Heart left ventricle (tissue), 16 donors: ENCODE data around the gene SMPD3. TPM values are rescaled to one million over a fixed set of nuclear protein-coding genes. Genes with fewer than 3 reads are reported as not detected.
A peak's percentile ranks its signal among the peaks of the same experiment; 100 is the strongest.

ENCODE experiments used
- ATAC-seq, 4 donors: fragments of 200-7000 bp; cut with Tn5 transposase; one replicate each; pipeline ENCODE4 v1.9.1; 2020 to 2022; ENCODE audit warnings: moderate library complexity in 4 of 4, mild to moderate bottlenecking in 3 of 4, moderate number of reproducible peaks in 1 of 4
- DNase-seq, 5 donors: peaks; one replicate each; pipeline ENCODE4 v3.0.0-alpha.2; 2020
- H3K27ac ChIP-seq, 12 donors: fragments of 200-600 bp; sonication (generic) in 4 of 12; one replicate each; pipeline versions ENCODE4 v1.5.0 to v1.8.0; 2016 to 2022; ENCODE audit warnings: mild to moderate bottlenecking in 2 of 12
- H3K27me3 ChIP-seq, 9 donors: fragments of 200-600 bp; sonication (generic) in 2 of 9; one replicate each; pipeline versions ENCODE4 v1.5.1 to v1.8.0; 2016 to 2022; ENCODE audit warnings: mild to moderate bottlenecking in 3 of 9
- H3K36me3 ChIP-seq, 9 donors: fragments of 200-600 bp; sonication (generic) in 2 of 9; one replicate each; pipeline versions ENCODE4 v1.5.0 to v1.8.0; 2018 to 2022; ENCODE audit warnings: mild to moderate bottlenecking in 2 of 9
- H3K4me1 ChIP-seq, 12 donors: fragments of 200-600 bp; sonication (generic) in 4 of 12; one replicate each; pipeline versions ENCODE4 v1.5.0 to v1.8.0; 2016 to 2022; ENCODE audit warnings: mild to moderate bottlenecking in 3 of 12
- H3K4me3 ChIP-seq, 12 donors: fragments of 200-600 bp; sonication (generic) in 4 of 12; one replicate each; pipeline versions ENCODE4 v1.5.0 to v1.8.0; 2017 to 2022; ENCODE audit warnings: mild to moderate bottlenecking in 9 of 12, moderate library complexity in 4 of 12
- H3K9me3 ChIP-seq, 12 donors: fragments of 200-600 bp; sonication (generic) in 4 of 12; one replicate each; pipeline versions ENCODE4 v1.5.0 to v1.8.0; 2016 to 2022; ENCODE audit warnings: mild to moderate bottlenecking in 1 of 12
- CTCF ChIP-seq, 12 donors: fragments of 200-600 bp; sonication (generic) in 4 of 12; IDR thresholded peaks; one replicate each; pipeline versions ENCODE4 v1.5.0 to v1.8.0; 2018 to 2022; ENCODE audit warnings: antibody characterized with exemption in 12 of 12, mild to moderate bottlenecking in 5 of 12
- POLR2A ChIP-seq, 2 donors: fragments of 450-650 bp; IDR thresholded peaks; one replicate each; pipeline ENCODE4 v1.6.1; 2017; ENCODE audit warnings: antibody characterized with exemption in 2 of 2, mild to moderate bottlenecking in 2 of 2, moderate library complexity in 2 of 2
- WGBS, 4 donors: extraction: QIAGEN DNeasy Blood & Tissue Kit in 2 of 4; methylation state at CpG; one replicate each; pipeline versions ENCODE4 v1.1.5 to v1.1.7; 2013 to 2018; 5-methylcytosine and 5-hydroxymethylcytosine counted together
- intact Hi-C, 10 donors: fragments of 100-400 bp; cut with DNase I; formaldehyde crosslinking; loops; one replicate each; pipeline versions ENCODE4 v1.11.1 to v1.14.2; 2022
- polyA plus RNA-seq, 2 donors: library from polyadenylated mRNA; stranded (reverse); fragments of 200-250 nt; gene quantifications; one replicate each; pipeline ENCODE4 v1.2.3, GENCODE V29; 2013
- total RNA-seq, 9 donors: library from RNA; depleted of rRNA in 2 of 9; stranded (reverse); fragments of >200 nt in 2 of 9; fragmentation: NEBNext Ultra II Directional in 3 of 9; extraction: Animal tissue kit (Norgen Biotek cat#: 25700) in 3 of 9; gene quantifications; one replicate each; pipeline versions ENCODE4 v1.1.0 to v1.2.4, GENCODE V29; 2016 to 2023
- donor health status: ischemic (EF 13 %, LVEDD 7.1; RV severe dilation, severe dysfunction).
- donor health status: healthy with polysubstance abuse.
- donor health status: DM: no; HTN: yes; CAD: no.
- donor health status: DM: no; HTN: no; CAD: no.
- donor health status: ischemic (EF 25% LVEDD 6.9; RV normal size, moderate dysfunction).
- donor health status: ischemic (EF 25% LVEDD 5.7; RV mildly dilated, moderate dysfunction).
- donor health status: healthy.
- donor health status: DM: yes; HTN: yes; CAD: no.
- donor health status: ischemic (EF 35%, LVEDD 5.7; RV mildly dilated, moderate dysfunction).
- donor health status: nonischemic (EF 11% LVEDD 7.7; RV severe dilation, severe dysfunction).
- donor health status: DM: yes; HTN: yes; CAD: no.
- donor health status: PGD.
- donor health status: ischemic (EF 29% LVEDD 5.4; RV normal size, mild dysfunction).
- donor health status: nonischemic (EF 23%, LVEDD 6.1; RV moderate dilation, normal function).

SMPD3 gene
- total and polyA plus RNA-seq, 11 donors = 0.07 to 14.4 (median 0.17) TPM; not detected in 3

- TF ChIP-seq POLR2A (IDR thresholded peaks at IDR 0.05) = no peak
- no peak for TF ChIP-seq CTCF (IDR thresholded peaks at IDR 0.05)
- Histone ChIP-seq H3K36me3 (no peaks in the 10 kb centered on the region), H3K27ac (no peak overlapping the region), H3K27me3 (no peaks in the 10 kb centered on the region), H3K4me3 (no peak overlapping the region), H3K9me3 (no peaks in the 10 kb centered on the region), H3K4me1 (no peaks in the 10 kb centered on the region)
- ATAC-seq = peak in 2 of 4 donors; percentile 26 to 67
- 69 to 74% (median 73%) methylated on average over 4 of the region's 4 CpGs for WGBS, 4 donors
- intact Hi-C loops = no loop called here
- no peak for DNase-seq
These were observed 19.0 kb downstream of the SMPD3 start for GRCh38 chr16:68429076-68429854.

GRCh38 chr16:68427649-68428303 lies 20.5 kb downstream of the SMPD3 start:
- H3K4me3 ChIP-seq = no peak overlapping the region
- no peak overlapping the region for H3K27ac ChIP-seq
- H3K27me3 ChIP-seq = no peaks in the 10 kb centered on the region
- ATAC-seq = no peak
- H3K9me3 ChIP-seq = no peaks in the 10 kb centered on the region
- H3K4me1 ChIP-seq = no peaks in the 10 kb centered on the region
- H3K36me3 ChIP-seq = no peaks in the 10 kb centered on the region
- TF ChIP-seq POLR2A (IDR thresholded peaks at IDR 0.05) (no peak), CTCF (IDR thresholded peaks at IDR 0.05) (no peak)
- WGBS, 4 donors = 79 to 87% (median 84%) methylated on average over 5 of the region's 5 CpGs
- DNase-seq = no peak
- intact Hi-C loops = no loop called here

GRCh38 chr16:68426347-68426652 lies 22.0 kb downstream of the SMPD3 start:
- no peaks in the 10 kb centered on the region for H3K9me3 ChIP-seq
- TF ChIP-seq POLR2A (IDR thresholded peaks at IDR 0.05) = no peak
- TF ChIP-seq CTCF (IDR thresholded peaks at IDR 0.05) = no peak
- no peak overlapping the region for H3K27ac ChIP-seq
- H3K36me3 ChIP-seq = no peaks in the 10 kb centered on the region
- DNase-seq (no peak), ATAC-seq (no peak)
- no peaks in the 10 kb centered on the region for H3K27me3 ChIP-seq
- no peak overlapping the region for H3K4me3 ChIP-seq
- intact Hi-C loops = no loop called here
- no peaks in the 10 kb centered on the region for H3K4me1 ChIP-seq

- intact Hi-C loops = no loop called here
- H3K9me3 ChIP-seq = no peaks in the 10 kb centered on the region
- H3K27me3 ChIP-seq = no peaks in the 10 kb centered on the region
- no peak for ATAC-seq
- DNase-seq = no peak
- H3K4me1 ChIP-seq = no peaks in the 10 kb centered on the region
- no peak for TF ChIP-seq CTCF (IDR thresholded peaks at IDR 0.05)
- TF ChIP-seq POLR2A (IDR thresholded peaks at IDR 0.05) = no peak
- no peak overlapping the region for H3K4me3 ChIP-seq
- H3K27ac ChIP-seq = no peak overlapping the region
- WGBS, 4 donors = 54 to 69% (median 65%) methylated on average over 8 to 9 of the region's 9 CpGs
- H3K36me3 ChIP-seq = no peaks in the 10 kb centered on the region
These were observed 22.6 kb downstream of the SMPD3 start for GRCh38 chr16:68425498-68426346.
